Measurements from ENCODE around the gene TRIP13. TPM values are rescaled to one million over a fixed set of nuclear protein-coding genes. Genes with fewer than 3 reads are reported as not detected.

The TRIP13 gene
- total and polyA plus RNA-seq, 7 donors = 0.39 to 2.9 (median 0.81) TPM

DNA sequence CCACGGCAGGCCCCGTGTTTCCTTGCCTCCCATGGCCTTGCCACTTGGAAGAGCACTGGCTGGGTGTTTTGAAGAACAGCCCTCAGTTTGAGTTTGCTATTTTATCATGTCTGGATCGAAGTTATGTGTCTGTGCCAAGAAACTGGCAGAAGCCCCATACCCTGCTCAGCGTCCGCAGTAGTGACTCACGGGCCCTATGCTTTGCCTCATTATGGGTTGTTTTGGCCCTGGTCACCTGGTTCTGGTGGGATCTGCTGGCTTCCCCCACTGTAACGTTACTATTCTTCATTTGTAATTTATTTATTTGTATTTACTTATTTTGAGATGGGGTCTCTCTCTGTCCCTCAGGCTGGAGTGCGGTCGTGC, 73.6 kb downstream of the TRIP13 start:
- no peaks in the 10 kb centered on the region for H3K9me3 ChIP-seq
- no peaks in the 10 kb centered on the region for H3K4me1 ChIP-seq
- 69 to 78% (median 73%) methylated on average over 9 of the region's 9 CpGs for WGBS, 3 donors
- no peaks in the 10 kb centered on the region for H3K36me3 ChIP-seq (ENCODE audit: insufficient read depth in 1 of 2, low read depth in 1 of 2)
- intact Hi-C loops (cut with DNase I) = no loop called here
- ATAC-seq (no peak), DNase-seq (no peak)
- no peak overlapping the region for H3K4me3 ChIP-seq
- H3K27me3 ChIP-seq (ENCODE audit: insufficient read depth in 3 of 3, low read length in 2 of 3) = peaks cover 0 to 65% (median 3%) of the 10 kb centered on the region in 3 donors
- no peak for TF ChIP-seq CTCF (IDR thresholded peaks at IDR 0.05)
- H3K27ac ChIP-seq = no peak overlapping the region

DNA sequence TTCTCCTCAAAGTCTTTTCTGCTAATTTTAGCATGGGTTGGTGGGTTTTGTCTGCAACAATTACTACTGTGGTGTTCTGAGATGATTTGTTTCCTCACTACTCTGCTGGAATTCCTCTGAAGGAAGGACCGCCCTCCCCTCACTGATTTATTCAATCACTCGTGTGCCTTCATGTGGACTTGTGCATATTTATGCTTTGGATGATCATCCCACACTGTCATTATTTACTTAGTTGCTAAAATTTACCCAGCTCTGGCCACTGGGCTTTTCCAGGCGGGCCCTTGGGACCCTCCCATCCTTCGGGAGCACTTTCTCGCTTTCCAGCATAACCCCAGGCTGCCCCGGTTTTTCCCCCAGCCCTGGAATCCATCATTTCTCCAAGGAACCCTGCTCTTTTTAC, 74.3 kb downstream of the TRIP13 start:
- 73 to 90% (median 88%) methylated on average over 6 of the region's 6 CpGs for WGBS, 3 donors
- TF ChIP-seq CTCF (IDR thresholded peaks at IDR 0.05) = no peak
- intact Hi-C loops (cut with DNase I) = no loop called here
- DNase-seq = no peak
- H3K27me3 ChIP-seq (ENCODE audit: insufficient read depth in 3 of 3, low read length in 2 of 3) = peaks cover 0 to 66% (median 4%) of the 10 kb centered on the region in 3 donors
- H3K4me3 ChIP-seq = no peak overlapping the region
- no peaks in the 10 kb centered on the region for H3K9me3 ChIP-seq
- no peaks in the 10 kb centered on the region for H3K4me1 ChIP-seq
- ATAC-seq = no peak
- no peaks in the 10 kb centered on the region for H3K36me3 ChIP-seq (ENCODE audit: insufficient read depth in 1 of 2, low read depth in 1 of 2)
- no peak overlapping the region for H3K27ac ChIP-seq

Other genes with a start within 250 kb of the TRIP13 start
- gene TPPP, start 199.5 kb upstream of the TRIP13 start, total RNA-seq = 10 to 100 TPM in 1 of 4 donors, 1 to 10 TPM in 3; 3.1 to 11.0 (median 5.3) TPM
- gene TPPP, start 199.5 kb upstream of the TRIP13 start, polyA plus RNA-seq = 1 to 10 TPM; 1.8 to 3.3 (median 2.0) TPM
- gene ZDHHC11B, start 108.2 kb upstream of the TRIP13 start, total RNA-seq = 1 to 10 TPM in 3 of 4 donors, under 1 TPM in 1; 0.99 to 7.4 (median 2.8) TPM
- gene ZDHHC11B, start 108.2 kb upstream of the TRIP13 start, polyA plus RNA-seq = 1 to 10 TPM in 1 of 3 donors, under 1 TPM in 2; 0.38 to 1.3 (median 0.55) TPM
- 1 to 10 TPM; 1.6 to 9.4 (median 2.8) TPM for gene ZDHHC11, start 41.9 kb upstream of the TRIP13 start, total RNA-seq
- gene ZDHHC11, start 41.9 kb upstream of the TRIP13 start, polyA plus RNA-seq = 1 to 10 TPM in 1 of 3 donors, under 1 TPM in 2; 0.44 to 6.7 (median 0.51) TPM
- 10 to 100 TPM; 21.3 to 28.0 (median 22.3) TPM for gene BRD9, start 83 bp upstream of the TRIP13 start, total RNA-seq
- gene BRD9, start 83 bp upstream of the TRIP13 start, polyA plus RNA-seq = 10 to 100 TPM; 18.7 to 26.6 (median 24.8) TPM
- under 1 TPM in 3 of 4 donors, not detected in 1; 0.59 to 0.96 (median 0.83) TPM for gene NKD2, start 115.9 kb downstream of the TRIP13 start, total RNA-seq
- gene NKD2, start 115.9 kb downstream of the TRIP13 start, polyA plus RNA-seq = under 1 TPM; 0.08 to 0.68 (median 0.35) TPM
- gene SLC12A7, start 219.2 kb downstream of the TRIP13 start, total RNA-seq = 10 to 100 TPM in 3 of 4 donors, 1 to 10 TPM in 1; 4.5 to 22.0 (median 15.1) TPM
- gene SLC12A7, start 219.2 kb downstream of the TRIP13 start, polyA plus RNA-seq = 1 to 10 TPM; 2.3 to 3.8 (median 2.3) TPM

All from psoas muscle (tissue), 8 donors.